ENCODE results near the gene ALK. TPM values are rescaled to one million over a fixed set of nuclear protein-coding genes. Genes with fewer than 3 reads are reported as not detected.
A peak's percentile ranks its signal among the peaks of the same experiment; 100 is the strongest.

ALK gene
- polyA plus RNA-seq, 1 of the 3 experiments (the other 2 are of a cell fraction), result 0.30 TPM

DNA sequence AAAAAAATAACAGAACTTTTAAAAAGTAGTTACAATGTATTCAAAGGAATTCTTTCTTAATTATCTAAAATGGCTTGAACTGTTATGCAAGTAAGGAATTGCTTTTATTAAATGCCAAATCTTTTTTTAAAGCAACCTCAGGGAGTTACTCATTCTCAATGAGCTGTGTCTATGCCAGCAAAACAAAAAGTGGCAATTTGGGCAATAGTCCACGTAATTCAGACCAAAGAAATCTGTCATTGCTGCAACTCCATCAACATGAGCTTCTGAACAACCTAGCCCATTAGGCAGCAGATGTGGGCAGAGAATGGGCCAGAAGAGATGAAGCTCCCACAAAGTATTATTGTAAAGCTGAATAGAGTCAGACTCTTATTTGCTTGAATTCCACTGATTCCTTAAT lies 118.4 kb downstream of the ALK start:
- H4K20me1 ChIP-seq (ENCODE audit: insufficient read depth), result no peaks in the 10 kb centered on the region
- TF ChIP-seq, protein P1, sequence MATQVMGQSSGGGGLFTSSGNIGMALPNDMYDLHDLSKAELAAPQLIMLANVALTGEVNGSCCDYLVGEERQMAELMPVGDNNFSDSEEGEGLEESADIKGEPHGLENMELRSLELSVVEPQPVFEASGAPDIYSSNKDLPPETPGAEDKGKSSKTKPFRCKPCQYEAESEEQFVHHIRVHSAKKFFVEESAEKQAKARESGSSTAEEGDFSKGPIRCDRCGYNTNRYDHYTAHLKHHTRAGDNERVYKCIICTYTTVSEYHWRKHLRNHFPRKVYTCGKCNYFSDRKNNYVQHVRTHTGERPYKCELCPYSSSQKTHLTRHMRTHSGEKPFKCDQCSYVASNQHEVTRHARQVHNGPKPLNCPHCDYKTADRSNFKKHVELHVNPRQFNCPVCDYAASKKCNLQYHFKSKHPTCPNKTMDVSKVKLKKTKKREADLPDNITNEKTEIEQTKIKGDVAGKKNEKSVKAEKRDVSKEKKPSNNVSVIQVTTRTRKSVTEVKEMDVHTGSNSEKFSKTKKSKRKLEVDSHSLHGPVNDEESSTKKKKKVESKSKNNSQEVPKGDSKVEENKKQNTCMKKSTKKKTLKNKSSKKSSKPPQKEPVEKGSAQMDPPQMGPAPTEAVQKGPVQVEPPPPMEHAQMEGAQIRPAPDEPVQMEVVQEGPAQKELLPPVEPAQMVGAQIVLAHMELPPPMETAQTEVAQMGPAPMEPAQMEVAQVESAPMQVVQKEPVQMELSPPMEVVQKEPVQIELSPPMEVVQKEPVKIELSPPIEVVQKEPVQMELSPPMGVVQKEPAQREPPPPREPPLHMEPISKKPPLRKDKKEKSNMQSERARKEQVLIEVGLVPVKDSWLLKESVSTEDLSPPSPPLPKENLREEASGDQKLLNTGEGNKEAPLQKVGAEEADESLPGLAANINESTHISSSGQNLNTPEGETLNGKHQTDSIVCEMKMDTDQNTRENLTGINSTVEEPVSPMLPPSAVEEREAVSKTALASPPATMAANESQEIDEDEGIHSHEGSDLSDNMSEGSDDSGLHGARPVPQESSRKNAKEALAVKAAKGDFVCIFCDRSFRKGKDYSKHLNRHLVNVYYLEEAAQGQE (IDR thresholded peaks at IDR 0.05; ENCODE audit: low read depth, low read length), result no peak
- TF ChIP-seq YY1 (IDR thresholded peaks at IDR 0.05; ENCODE audit: low read depth) (no peak), RXRA (IDR thresholded peaks at IDR 0.05; ENCODE audit: borderline replicate concordance, low read depth) (no peak), SIN3A (IDR thresholded peaks at IDR 0.05; ENCODE audit: borderline replicate concordance, low read depth, low read length) (no peak), FOSL2 (IDR thresholded peaks at IDR 0.05; ENCODE audit: borderline replicate concordance, low read depth) (no peak)
- TF ChIP-seq, protein P2, sequence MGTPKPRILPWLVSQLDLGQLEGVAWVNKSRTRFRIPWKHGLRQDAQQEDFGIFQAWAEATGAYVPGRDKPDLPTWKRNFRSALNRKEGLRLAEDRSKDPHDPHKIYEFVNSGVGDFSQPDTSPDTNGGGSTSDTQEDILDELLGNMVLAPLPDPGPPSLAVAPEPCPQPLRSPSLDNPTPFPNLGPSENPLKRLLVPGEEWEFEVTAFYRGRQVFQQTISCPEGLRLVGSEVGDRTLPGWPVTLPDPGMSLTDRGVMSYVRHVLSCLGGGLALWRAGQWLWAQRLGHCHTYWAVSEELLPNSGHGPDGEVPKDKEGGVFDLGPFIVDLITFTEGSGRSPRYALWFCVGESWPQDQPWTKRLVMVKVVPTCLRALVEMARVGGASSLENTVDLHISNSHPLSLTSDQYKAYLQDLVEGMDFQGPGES (IDR thresholded peaks at IDR 0.05; ENCODE audit: low read depth, low read length), result no peak
- peak overlapping the region in 1 of 2 experiments; percentile 28; a peak in 1 of 4 replicates for H3K27ac ChIP-seq (ENCODE audit: low read depth in 2 of 2, low read length in 1 of 2)
- H3K4me2 ChIP-seq, result no peak overlapping the region
- H2AFZ ChIP-seq (ENCODE audit: low read depth), result no peak overlapping the region
- DNase-seq, result no peak
- no peaks in the 10 kb centered on the region for H3K36me3 ChIP-seq (replicated peaks in 1 of 2; ENCODE audit: control insufficient read depth in 1 of 2, insufficient read depth in 2 of 2, low read length in 1 of 2)
- H3K27me3 ChIP-seq (ENCODE audit: insufficient read depth), result no peaks in the 10 kb centered on the region
- H3F3A ChIP-seq (replicated peaks; ENCODE audit: insufficient read depth), result no peaks in the 10 kb centered on the region
- H3K9ac ChIP-seq, result no peak overlapping the region
- 4% methylated on average over 1 of the region's 1 CpG for WGBS (ENCODE audit: low lambda C conversion rate)
- H3K9me3 ChIP-seq, result no peaks in the 10 kb centered on the region
- CTCF ChIA-PET, result interaction anchor here (1.0 to 1.4 kb wide), 2 partner anchors 11 to 494 kb away, joined by 3 read pairs; no protein-coding TSS in a partner anchor
- H3K9me2 ChIP-seq, result no peaks in the 10 kb centered on the region
- no peak overlapping the region for H3K4me3 ChIP-seq (ENCODE audit: low read depth in 2 of 2, low read length in 1 of 2)
- POLR2A ChIA-PET, result no interaction called here
- peaks cover 0 to 20% of the 10 kb centered on the region in 2 experiments; a peak in 2 of 4 replicates for H3K4me1 ChIP-seq (ENCODE audit: control insufficient read depth in 1 of 2, insufficient read depth in 2 of 2, low read depth in 1 of 2, low read length in 1 of 2)
- H3K79me2 ChIP-seq (ENCODE audit: insufficient read depth), result no peaks in the 10 kb centered on the region

DNA sequence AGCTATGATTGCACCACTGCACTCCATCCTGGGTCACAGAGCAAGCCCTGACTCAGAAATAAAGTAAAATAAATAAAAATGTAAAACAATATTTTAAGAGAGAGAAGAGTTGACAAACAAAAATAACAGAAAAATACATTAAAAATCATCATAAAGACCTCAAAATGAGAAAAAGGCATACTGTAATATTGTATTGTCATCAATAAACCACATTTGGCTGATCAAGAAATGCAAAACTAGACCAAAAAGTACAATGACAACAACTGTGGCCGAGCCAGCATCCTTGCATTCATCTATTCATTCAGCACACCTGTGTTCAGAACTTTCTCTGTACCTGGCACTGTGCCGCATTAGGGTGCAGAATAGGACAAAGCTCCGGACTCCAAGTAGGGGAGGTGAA lies 121.8 kb downstream of the ALK start:
- no peak overlapping the region for H3K4me3 ChIP-seq (ENCODE audit: low read depth in 2 of 2, low read length in 1 of 2)
- WGBS (ENCODE audit: low lambda C conversion rate), result 47% methylated on average over 3 of the region's 3 CpGs
- no peaks in the 10 kb centered on the region for H3K27me3 ChIP-seq (ENCODE audit: insufficient read depth)
- H3K79me2 ChIP-seq (ENCODE audit: insufficient read depth), result no peaks in the 10 kb centered on the region
- no peak overlapping the region for H3K9ac ChIP-seq
- no peaks in the 10 kb centered on the region for H3K9me2 ChIP-seq
- no peak for DNase-seq
- no peak overlapping the region for H3K4me2 ChIP-seq
- H4K20me1 ChIP-seq (ENCODE audit: insufficient read depth), result no peaks in the 10 kb centered on the region
- H3K9me3 ChIP-seq, result no peaks in the 10 kb centered on the region
- peaks cover 0 to 21% of the 10 kb centered on the region in 2 experiments; a peak in 1 of 4 replicates for H3K4me1 ChIP-seq (ENCODE audit: control insufficient read depth in 1 of 2, insufficient read depth in 2 of 2, low read depth in 1 of 2, low read length in 1 of 2)
- H3K36me3 ChIP-seq (replicated peaks in 1 of 2; ENCODE audit: control insufficient read depth in 1 of 2, insufficient read depth in 2 of 2, low read length in 1 of 2), result no peaks in the 10 kb centered on the region
- no peaks in the 10 kb centered on the region for H3F3A ChIP-seq (replicated peaks; ENCODE audit: insufficient read depth)
- CTCF ChIA-PET, result interaction anchor here (1.1 kb wide), 1 partner anchor 14 kb away, joined by 3 read pairs; no protein-coding TSS in a partner anchor
- no peak overlapping the region for H2AFZ ChIP-seq (ENCODE audit: low read depth)
- POLR2A ChIA-PET, result no interaction called here
- H3K27ac ChIP-seq (ENCODE audit: low read depth in 2 of 2, low read length in 1 of 2), result no peak overlapping the region
- TF ChIP-seq, protein P3, sequence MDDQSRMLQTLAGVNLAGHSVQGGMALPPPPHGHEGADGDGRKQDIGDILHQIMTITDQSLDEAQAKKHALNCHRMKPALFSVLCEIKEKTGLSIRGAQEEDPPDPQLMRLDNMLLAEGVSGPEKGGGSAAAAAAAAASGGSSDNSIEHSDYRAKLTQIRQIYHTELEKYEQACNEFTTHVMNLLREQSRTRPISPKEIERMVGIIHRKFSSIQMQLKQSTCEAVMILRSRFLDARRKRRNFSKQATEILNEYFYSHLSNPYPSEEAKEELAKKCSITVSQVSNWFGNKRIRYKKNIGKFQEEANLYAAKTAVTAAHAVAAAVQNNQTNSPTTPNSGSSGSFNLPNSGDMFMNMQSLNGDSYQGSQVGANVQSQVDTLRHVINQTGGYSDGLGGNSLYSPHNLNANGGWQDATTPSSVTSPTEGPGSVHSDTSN (IDR thresholded peaks at IDR 0.05), result no peak
- TF ChIP-seq CHD2 (IDR thresholded peaks at IDR 0.05; ENCODE audit: low read length, partially characterized antibody), result no peak
- no peak for TF ChIP-seq POLR2AphosphoS5 (IDR thresholded peaks at IDR 0.05; ENCODE audit: low read depth, low read length)
- no peak for TF ChIP-seq EP300 (IDR thresholded peaks at IDR 0.05; ENCODE audit: borderline replicate concordance in 1 of 2, low read depth in 1 of 2, low read length in 1 of 2)
- TF ChIP-seq, protein P1 (IDR thresholded peaks at IDR 0.05; ENCODE audit: low read depth, low read length), result no peak
- TF ChIP-seq EZH2phosphoT487 (IDR thresholded peaks at IDR 0.05; ENCODE audit: borderline replicate concordance, low read depth), result no peak
- TF ChIP-seq NRF1 (IDR thresholded peaks at IDR 0.05; ENCODE audit: low read depth, low read length), result no peak
- no peak for TF ChIP-seq RCOR1 (IDR thresholded peaks at IDR 0.05; ENCODE audit: low read length)
- TF ChIP-seq, protein P4, sequence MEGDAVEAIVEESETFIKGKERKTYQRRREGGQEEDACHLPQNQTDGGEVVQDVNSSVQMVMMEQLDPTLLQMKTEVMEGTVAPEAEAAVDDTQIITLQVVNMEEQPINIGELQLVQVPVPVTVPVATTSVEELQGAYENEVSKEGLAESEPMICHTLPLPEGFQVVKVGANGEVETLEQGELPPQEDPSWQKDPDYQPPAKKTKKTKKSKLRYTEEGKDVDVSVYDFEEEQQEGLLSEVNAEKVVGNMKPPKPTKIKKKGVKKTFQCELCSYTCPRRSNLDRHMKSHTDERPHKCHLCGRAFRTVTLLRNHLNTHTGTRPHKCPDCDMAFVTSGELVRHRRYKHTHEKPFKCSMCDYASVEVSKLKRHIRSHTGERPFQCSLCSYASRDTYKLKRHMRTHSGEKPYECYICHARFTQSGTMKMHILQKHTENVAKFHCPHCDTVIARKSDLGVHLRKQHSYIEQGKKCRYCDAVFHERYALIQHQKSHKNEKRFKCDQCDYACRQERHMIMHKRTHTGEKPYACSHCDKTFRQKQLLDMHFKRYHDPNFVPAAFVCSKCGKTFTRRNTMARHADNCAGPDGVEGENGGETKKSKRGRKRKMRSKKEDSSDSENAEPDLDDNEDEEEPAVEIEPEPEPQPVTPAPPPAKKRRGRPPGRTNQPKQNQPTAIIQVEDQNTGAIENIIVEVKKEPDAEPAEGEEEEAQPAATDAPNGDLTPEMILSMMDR (IDR thresholded peaks at IDR 0.05), result no peak
